ENCODE data around the gene HBE1. TPM values are rescaled to one million over a fixed set of nuclear protein-coding genes. Genes with fewer than 3 reads are reported as not detected.

HBE1 gene
- polyA plus RNA-seq, 3 donors = not detected

- no peak overlapping the region for H3K4me3 Mint-ChIP-seq
These were observed 31.3 kb downstream of the HBE1 start for GRCh38 chr11:5238486-5238885.

GRCh38 chr11:5237420-5237819 lies 32.3 kb downstream of the HBE1 start:
- Histone ChIP-seq H2AFZ (ENCODE audit: insufficient read depth, low read depth, low read length, poor library complexity, severe bottlenecking) (no peak overlapping the region), H3K9me3 (replicated peaks in 1 of 2; ENCODE audit: control insufficient read depth in 1 of 2, insufficient read depth in 1 of 2, low read length in 2 of 2) (no peaks in the 10 kb centered on the region), H3K36me3 (replicated peaks in 1 of 2; ENCODE audit: control insufficient read depth in 1 of 2, insufficient read depth in 2 of 2, low read length in 2 of 2) (no peaks in the 10 kb centered on the region), H3K4me2 (replicated peaks; ENCODE audit: extremely low read depth, low read length, poor library complexity, severe bottlenecking) (no peak overlapping the region), H3K4me3 (replicated peaks in 1 of 3; ENCODE audit: low read depth in 2 of 3, low read length in 3 of 3) (no peak overlapping the region), H4K20me1 (ENCODE audit: insufficient read depth, low read length) (no peaks in the 10 kb centered on the region), H3K4me1 (ENCODE audit: control insufficient read depth in 1 of 2, insufficient read depth in 2 of 2, low read length in 2 of 2) (no peaks in the 10 kb centered on the region), H3K9ac (ENCODE audit: insufficient read depth, low read length, poor library complexity, severe bottlenecking) (no peak overlapping the region), H3K79me2 (ENCODE audit: insufficient read depth, low read length) (no peaks in the 10 kb centered on the region), H3K27me3 (ENCODE audit: control insufficient read depth in 2 of 2, insufficient read depth in 2 of 2, low read length in 2 of 2) (no peaks in the 10 kb centered on the region), H3K27ac (ENCODE audit: low read depth in 1 of 2, low read length in 2 of 2) (no peak overlapping the region)
- Mint-ChIP-seq H3K4me1 (peaks cover 7% of the 10 kb centered on the region), H3K27me3 (ENCODE audit: low read depth in 3 of 3) (peaks cover 0 to 2% (median 1%) of the 10 kb centered on the region in 3 donors), H3K4me3 (no peak overlapping the region), H3K27ac (no peak overlapping the region), H3K36me3 (no peaks in the 10 kb centered on the region), H3K9me3 (no peaks in the 10 kb centered on the region)
- intact Hi-C loops (cut with micrococcal nuclease) = no loop called here
- DNase-seq = no peak
- WGBS (ENCODE audit: insufficient coverage) = 90% methylated on average over 2 of the region's 2 CpGs
- no peak for TF ChIP-seq CTCF (IDR thresholded peaks at IDR 0.05)

More at GRCh38 chr11:5238486-5238885, 31.3 kb downstream of the HBE1 start:
- Histone ChIP-seq H3K4me2 (replicated peaks; ENCODE audit: extremely low read depth, low read length, poor library complexity, severe bottlenecking) (no peak overlapping the region), H3K9me3 (replicated peaks in 1 of 2; ENCODE audit: control insufficient read depth in 1 of 2, insufficient read depth in 1 of 2, low read length in 2 of 2) (no peaks in the 10 kb centered on the region), H3K4me1 (ENCODE audit: control insufficient read depth in 1 of 2, insufficient read depth in 2 of 2, low read length in 2 of 2) (no peaks in the 10 kb centered on the region), H2AFZ (ENCODE audit: insufficient read depth, low read depth, low read length, poor library complexity, severe bottlenecking) (no peak overlapping the region), H3K79me2 (ENCODE audit: insufficient read depth, low read length) (no peaks in the 10 kb centered on the region), H3K27ac (ENCODE audit: low read depth in 1 of 2, low read length in 2 of 2) (no peak overlapping the region), H3K9ac (ENCODE audit: insufficient read depth, low read length, poor library complexity, severe bottlenecking) (no peak overlapping the region), H3K4me3 (replicated peaks in 1 of 3; ENCODE audit: low read depth in 2 of 3, low read length in 3 of 3) (no peak overlapping the region), H4K20me1 (ENCODE audit: insufficient read depth, low read length) (no peaks in the 10 kb centered on the region), H3K27me3 (ENCODE audit: control insufficient read depth in 2 of 2, insufficient read depth in 2 of 2, low read length in 2 of 2) (no peaks in the 10 kb centered on the region), H3K36me3 (replicated peaks in 1 of 2; ENCODE audit: control insufficient read depth in 1 of 2, insufficient read depth in 2 of 2, low read length in 2 of 2) (no peaks in the 10 kb centered on the region)
- no peak overlapping the region for H3K27ac Mint-ChIP-seq
- WGBS (ENCODE audit: insufficient coverage) = 0% methylated on average over 1 of the region's 2 CpGs
- no peaks in the 10 kb centered on the region for H3K36me3 Mint-ChIP-seq
- peaks cover 7% of the 10 kb centered on the region for H3K4me1 Mint-ChIP-seq
- no peak for TF ChIP-seq CTCF (IDR thresholded peaks at IDR 0.05)
- DNase-seq = no peak
- intact Hi-C loops (cut with micrococcal nuclease) = no loop called here
- peaks cover 0 to 2% (median 1%) of the 10 kb centered on the region in 3 donors for H3K27me3 Mint-ChIP-seq (ENCODE audit: low read depth in 3 of 3)
- no peaks in the 10 kb centered on the region for H3K9me3 Mint-ChIP-seq
